Chondrocyte (in vitro differentiated cells): ENCODE measurements around the gene DNAH1. TPM values are rescaled to one million over a fixed set of nuclear protein-coding genes. Genes with fewer than 3 reads are reported as not detected.

Source experiments
- DNase-seq: peaks from one replicate; pipeline ENCODE4 v3.0.0; 2021; ENCODE audit warnings: mixed read lengths, low spot score
- H3K27ac Mint-ChIP-seq: one replicate; pipeline ENCODE4 v1.8.0; 2021; ENCODE audit warnings: mild to moderate bottlenecking, moderate library complexity, mixed read lengths; ENCODE audit not compliant: unreplicated experiment
- H3K27me3 Mint-ChIP-seq: 2 replicates; pipeline ENCODE4 v1.8.0; 2021; ENCODE audit warnings: low read depth, mixed read lengths
- H3K36me3 Mint-ChIP-seq: 2 replicates; pipeline ENCODE4 v1.8.0; 2021; ENCODE audit warnings: low read depth, mixed read lengths
- H3K4me1 Mint-ChIP-seq: 2 replicates; pipeline ENCODE4 v1.8.0; 2021; ENCODE audit warnings: low read depth, mild to moderate bottlenecking, mixed read lengths
- H3K4me3 Mint-ChIP-seq: one replicate; pipeline ENCODE4 v1.8.0; 2021; ENCODE audit warnings: mild to moderate bottlenecking, moderate library complexity, mixed read lengths; ENCODE audit not compliant: unreplicated experiment
- H3K9me3 Mint-ChIP-seq: 2 replicates; pipeline ENCODE4 v1.8.0; 2021; ENCODE audit warnings: low read depth, mixed read lengths
- total RNA-seq: library from RNA; stranded (reverse); gene quantifications from 3 replicates; pipeline ENCODE4 v1.2.1, GENCODE V29; 2021
- TF ChIP-seq, protein P1 (sequence below): fragments of 200-600 bp; sonication (generic); IDR thresholded peaks from 2 replicates; pipeline ENCODE4 v1.5.0; 2021; ENCODE audit warnings: antibody characterized with exemption, mild to moderate bottlenecking, moderate library complexity

The DNAH1 gene
- total RNA-seq, 1 donor from 2014 or later, result 5.0 TPM

DNA sequence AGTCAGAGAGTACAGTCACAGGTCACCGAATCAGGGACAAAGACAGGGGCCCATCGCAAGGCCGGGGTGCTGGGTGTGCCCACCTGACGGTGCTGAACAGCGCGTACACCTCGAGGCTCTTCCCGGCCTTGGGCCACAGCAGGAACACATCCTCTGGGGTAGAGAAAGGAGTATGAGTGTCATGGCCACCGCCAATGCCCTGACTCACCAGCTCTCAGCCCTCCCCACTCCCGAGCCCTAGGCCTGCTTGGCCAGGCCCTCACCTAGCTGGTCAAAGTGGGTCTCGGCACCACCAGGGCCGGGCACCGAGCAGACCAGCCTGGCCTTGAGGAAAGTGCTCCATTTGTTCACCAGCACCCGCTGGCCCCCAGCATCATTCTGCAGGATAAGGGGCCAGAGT is 124.6 kb downstream of the DNAH1 start:
- H3K4me1 Mint-ChIP-seq, result peaks cover 2% of the 10 kb centered on the region
- no peaks in the 10 kb centered on the region for H3K9me3 Mint-ChIP-seq
- H3K27me3 Mint-ChIP-seq, result no peaks in the 10 kb centered on the region
- H3K4me3 Mint-ChIP-seq, result no peak overlapping the region
- DNase-seq, result no peak
- no peaks in the 10 kb centered on the region for H3K36me3 Mint-ChIP-seq
- no peak overlapping the region for H3K27ac Mint-ChIP-seq
- TF ChIP-seq, protein P1, sequence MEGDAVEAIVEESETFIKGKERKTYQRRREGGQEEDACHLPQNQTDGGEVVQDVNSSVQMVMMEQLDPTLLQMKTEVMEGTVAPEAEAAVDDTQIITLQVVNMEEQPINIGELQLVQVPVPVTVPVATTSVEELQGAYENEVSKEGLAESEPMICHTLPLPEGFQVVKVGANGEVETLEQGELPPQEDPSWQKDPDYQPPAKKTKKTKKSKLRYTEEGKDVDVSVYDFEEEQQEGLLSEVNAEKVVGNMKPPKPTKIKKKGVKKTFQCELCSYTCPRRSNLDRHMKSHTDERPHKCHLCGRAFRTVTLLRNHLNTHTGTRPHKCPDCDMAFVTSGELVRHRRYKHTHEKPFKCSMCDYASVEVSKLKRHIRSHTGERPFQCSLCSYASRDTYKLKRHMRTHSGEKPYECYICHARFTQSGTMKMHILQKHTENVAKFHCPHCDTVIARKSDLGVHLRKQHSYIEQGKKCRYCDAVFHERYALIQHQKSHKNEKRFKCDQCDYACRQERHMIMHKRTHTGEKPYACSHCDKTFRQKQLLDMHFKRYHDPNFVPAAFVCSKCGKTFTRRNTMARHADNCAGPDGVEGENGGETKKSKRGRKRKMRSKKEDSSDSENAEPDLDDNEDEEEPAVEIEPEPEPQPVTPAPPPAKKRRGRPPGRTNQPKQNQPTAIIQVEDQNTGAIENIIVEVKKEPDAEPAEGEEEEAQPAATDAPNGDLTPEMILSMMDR, result no peak

DNA sequence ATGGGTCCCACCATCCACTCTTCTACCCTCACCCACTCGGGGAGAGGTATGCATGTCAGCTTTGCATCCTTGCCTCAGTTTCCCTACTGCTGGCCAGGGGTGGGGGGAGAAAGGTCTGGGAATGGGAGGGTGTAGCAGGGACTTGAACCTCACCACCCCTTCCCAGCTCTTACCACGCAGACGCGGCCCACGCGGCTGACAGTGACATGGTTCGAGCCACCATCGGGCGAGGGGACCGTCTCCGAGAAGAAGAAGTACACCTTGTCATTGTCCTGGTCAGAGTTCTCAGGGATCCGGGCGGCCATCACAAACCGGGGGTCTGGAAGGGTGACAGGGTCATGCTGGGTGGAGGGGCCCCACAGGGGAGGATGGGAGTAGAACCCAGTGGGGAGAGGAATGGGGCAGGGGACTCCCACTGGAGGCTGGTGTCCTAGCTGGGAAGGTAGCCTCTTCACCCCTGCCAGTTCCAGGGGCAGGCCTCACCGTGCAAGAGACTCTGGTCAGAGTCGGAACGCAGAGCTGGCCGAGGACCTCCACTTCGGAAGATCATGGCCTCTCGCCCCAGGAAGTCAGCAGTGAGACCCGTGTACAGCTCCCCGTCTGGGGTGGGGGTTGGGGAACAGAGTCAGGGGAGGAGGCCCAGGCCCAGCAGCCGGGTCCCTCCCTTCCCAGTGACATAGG is 125.1 kb downstream of the DNAH1 start:
- H3K4me1 Mint-ChIP-seq, result peaks cover 2% of the 10 kb centered on the region
- TF ChIP-seq, protein P1, result no peak
- H3K36me3 Mint-ChIP-seq, result no peaks in the 10 kb centered on the region
- H3K27ac Mint-ChIP-seq, result no peak overlapping the region
- H3K9me3 Mint-ChIP-seq, result no peaks in the 10 kb centered on the region
- no peaks in the 10 kb centered on the region for H3K27me3 Mint-ChIP-seq
- no peak overlapping the region for H3K4me3 Mint-ChIP-seq
- no peak for DNase-seq

DNA sequence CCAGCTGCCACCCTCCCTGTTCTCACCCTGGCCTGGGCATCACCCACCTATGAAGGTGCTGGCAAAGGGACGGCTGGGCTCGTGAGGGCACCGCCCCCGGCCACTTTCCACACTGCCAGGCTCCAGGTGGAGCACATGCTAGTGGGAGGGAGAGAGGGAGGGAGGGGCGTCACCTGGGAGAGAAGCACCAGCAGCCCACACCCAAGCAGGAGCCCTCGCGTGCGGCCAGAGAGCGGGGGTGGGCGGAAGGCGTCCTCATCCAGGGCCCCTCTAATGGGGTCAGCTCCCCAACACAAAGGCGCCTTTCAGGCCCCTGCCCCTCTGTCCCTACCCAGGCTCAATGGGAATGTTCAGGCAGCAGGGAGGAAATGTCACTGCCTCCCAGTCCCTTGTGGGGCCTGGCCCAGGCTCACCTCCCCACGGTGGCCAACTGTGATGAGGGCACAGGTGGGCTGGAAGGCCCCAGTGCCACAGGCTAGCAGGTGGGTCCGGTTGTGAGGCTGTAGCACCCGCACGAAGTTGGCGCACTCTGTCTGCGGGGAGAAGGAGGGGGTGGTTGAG is 125.7 kb downstream of the DNAH1 start:
- peaks cover 2% of the 10 kb centered on the region for H3K4me1 Mint-ChIP-seq
- no peak overlapping the region for H3K4me3 Mint-ChIP-seq
- no peak for DNase-seq
- H3K27me3 Mint-ChIP-seq, result no peaks in the 10 kb centered on the region
- H3K27ac Mint-ChIP-seq, result no peak overlapping the region
- no peaks in the 10 kb centered on the region for H3K9me3 Mint-ChIP-seq
- TF ChIP-seq, protein P1, result no peak
- H3K36me3 Mint-ChIP-seq, result no peaks in the 10 kb centered on the region

DNA sequence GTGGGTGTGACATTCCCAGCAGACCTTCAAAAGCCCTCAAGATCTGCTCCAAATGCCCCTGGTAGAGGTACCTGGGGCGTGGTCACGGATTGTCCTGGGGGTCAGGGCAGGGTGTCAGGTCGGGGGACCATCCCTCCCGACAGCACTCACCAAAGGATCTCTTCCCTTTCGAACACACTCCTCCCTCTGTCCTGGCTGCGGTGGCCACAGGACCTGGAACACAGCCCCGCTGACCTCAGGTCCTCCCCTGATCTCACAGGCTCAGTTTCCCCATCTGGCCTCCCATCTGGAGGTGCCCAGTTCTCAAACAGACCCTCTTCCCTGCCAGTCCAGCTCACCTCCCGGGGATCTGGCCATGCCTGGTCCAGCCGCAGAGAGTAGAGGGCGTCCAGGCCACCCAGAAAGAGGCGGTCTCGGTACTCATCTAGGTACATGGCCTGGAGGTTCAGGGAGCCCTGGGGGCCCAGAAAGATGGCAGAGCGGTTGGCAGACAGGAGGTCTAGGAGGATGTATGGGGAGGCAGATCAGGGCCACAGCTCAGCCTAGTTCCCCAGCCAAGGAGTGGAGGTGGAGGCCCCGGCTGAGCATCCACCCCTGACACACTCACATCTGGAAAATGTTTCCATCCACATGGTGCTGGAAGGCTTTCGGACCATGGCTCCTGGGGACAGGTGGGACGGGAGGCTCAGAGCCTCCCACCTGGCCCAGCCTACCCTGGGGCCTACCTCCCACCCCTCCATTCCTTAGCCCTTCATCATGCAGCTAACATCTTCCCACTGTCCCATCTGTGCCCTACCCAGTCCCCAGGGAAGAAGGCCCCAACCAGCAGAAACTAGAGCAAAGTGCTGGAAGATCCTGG is 126.5 kb downstream of the DNAH1 start:
- Mint-ChIP-seq H3K9me3 (no peaks in the 10 kb centered on the region), H3K4me3 (no peak overlapping the region), H3K4me1 (peaks cover 6% of the 10 kb centered on the region), H3K27ac (no peak overlapping the region), H3K27me3 (no peaks in the 10 kb centered on the region), H3K36me3 (no peaks in the 10 kb centered on the region)
- TF ChIP-seq, protein P1, result no peak
- no peak for DNase-seq

DNA sequence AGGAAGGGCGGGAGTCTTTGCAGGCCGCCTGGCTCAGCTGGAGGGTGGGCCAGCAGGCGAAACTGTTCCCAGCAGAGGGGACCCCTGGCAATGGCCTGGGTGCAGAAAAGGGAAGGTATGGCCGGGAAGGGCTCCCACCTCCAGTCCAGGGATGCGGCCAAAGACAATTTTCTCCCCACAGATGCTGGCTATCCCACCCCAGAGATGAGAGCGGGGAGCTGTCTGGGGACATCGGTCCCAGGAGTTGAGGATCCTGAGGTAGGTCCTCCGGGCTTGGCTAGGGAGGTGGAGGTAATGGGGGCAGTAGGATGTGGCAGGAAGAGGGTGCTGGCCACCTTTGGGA is 127.1 kb downstream of the DNAH1 start:
- no peak for DNase-seq
- Mint-ChIP-seq H3K27ac (no peak overlapping the region), H3K9me3 (no peaks in the 10 kb centered on the region), H3K4me3 (no peak overlapping the region), H3K27me3 (no peaks in the 10 kb centered on the region), H3K36me3 (no peaks in the 10 kb centered on the region), H3K4me1 (peaks cover 6% of the 10 kb centered on the region)
- TF ChIP-seq, protein P1, result no peak
